Measurements from ENCODE around the gene MPIG6B.

The MPIG6B gene

GRCh38 chr6:31722173-31722572 lies 1.0 kb upstream of the MPIG6B start:
- TF ChIP-seq CTCF (IDR thresholded peaks at IDR 0.05; ENCODE audit: low read depth, low read length): no peak
- no peak for DNase-seq (ENCODE audit: extremely low read depth, low read depth)

- no peak for TF ChIP-seq CTCF (IDR thresholded peaks at IDR 0.05; ENCODE audit: low read depth, low read length)
Measured at GRCh38 chr6:31723980-31724691, 963 bp downstream of the MPIG6B start.

GRCh38 chr6:31725502-31726350 lies 2.6 kb downstream of the MPIG6B start:
- no peak for TF ChIP-seq CTCF (IDR thresholded peaks at IDR 0.05; ENCODE audit: low read depth, low read length)

More at GRCh38 chr6:31723980-31724691, 963 bp downstream of the MPIG6B start:
- no peak for DNase-seq (ENCODE audit: extremely low read depth, low read depth)

GRCh38 chr6:31727034-31727716 lies 4.0 kb downstream of the MPIG6B start:
- no peak for DNase-seq (ENCODE audit: extremely low read depth, low read depth)
- TF ChIP-seq CTCF (IDR thresholded peaks at IDR 0.05; ENCODE audit: low read depth, low read length): no peak

More at GRCh38 chr6:31725502-31726350, 2.6 kb downstream of the MPIG6B start:
- DNase-seq (ENCODE audit: extremely low read depth, low read depth): no peak

- DNase-seq (ENCODE audit: extremely low read depth, low read depth): no peak
- TF ChIP-seq CTCF (IDR thresholded peaks at IDR 0.05; ENCODE audit: low read depth, low read length): no peak
Measured at GRCh38 chr6:31727717-31728671, 4.8 kb downstream of the MPIG6B start.

GRCh38 chr6:31728767-31729514 lies 5.8 kb downstream of the MPIG6B start, which contains the start of gene DDAH2:
Gene DDAH2 (minus strand): TSS chr6:31729299. CDS start chr6:31729161, 138 bp downstream.
- no peak for DNase-seq (ENCODE audit: extremely low read depth, low read depth)
- TF ChIP-seq CTCF (IDR thresholded peaks at IDR 0.05; ENCODE audit: low read depth, low read length): peak; percentile 42

Measured in AG09319 (cell line).